GM19193 (cell line): Measurements from ENCODE around the gene BNIP5.

ENCODE experiments used
- POLR2A ChIP-seq: IDR thresholded peaks from 4 replicates; pipeline ENCODE4 v1.6.1; 2011; ENCODE audit not compliant: insufficient read depth, insufficient read length; ENCODE audit errors: extremely low read depth

Gene BNIP5

DNA sequence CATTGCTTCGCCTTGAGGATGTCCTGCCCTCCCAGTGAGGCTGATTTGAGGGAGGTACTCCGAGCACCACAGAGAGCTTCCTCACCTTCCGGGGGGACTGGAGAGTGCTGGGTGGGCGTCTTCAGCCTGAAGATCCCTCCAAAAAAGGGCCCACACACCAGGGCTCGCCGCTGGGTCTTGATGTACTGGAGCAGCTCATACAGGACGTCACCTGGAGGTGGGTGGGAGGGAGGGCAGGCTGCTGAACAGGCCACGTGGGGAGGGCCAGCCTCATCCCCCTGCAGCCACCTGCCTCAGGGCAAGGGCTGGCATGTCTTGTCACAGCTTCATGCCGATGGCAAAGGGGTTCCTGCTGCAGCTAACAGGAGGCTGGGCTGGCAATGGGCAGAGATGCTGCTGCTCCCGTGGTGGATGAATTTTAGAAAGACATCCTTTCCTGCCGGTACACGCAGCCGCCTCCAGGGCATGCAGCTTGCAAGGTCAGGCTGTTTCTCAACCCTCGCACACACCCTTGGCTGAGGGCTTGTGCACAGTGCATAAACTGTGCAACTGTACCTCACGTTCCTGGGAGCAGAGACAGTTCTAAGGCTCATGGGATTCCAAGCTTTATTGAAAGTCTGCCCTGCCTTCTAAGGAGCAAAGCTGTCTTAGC is 36.8 kb upstream of the BNIP5 start:
- TF ChIP-seq POLR2A = no peak

GRCh38 chr6:36372088-36372487 is 35.4 kb upstream of the BNIP5 start:
- no peak for TF ChIP-seq POLR2A

- no peak for TF ChIP-seq POLR2A
These were observed 34.5 kb upstream of the BNIP5 start for GRCh38 chr6:36371211-36371610.

DNA sequence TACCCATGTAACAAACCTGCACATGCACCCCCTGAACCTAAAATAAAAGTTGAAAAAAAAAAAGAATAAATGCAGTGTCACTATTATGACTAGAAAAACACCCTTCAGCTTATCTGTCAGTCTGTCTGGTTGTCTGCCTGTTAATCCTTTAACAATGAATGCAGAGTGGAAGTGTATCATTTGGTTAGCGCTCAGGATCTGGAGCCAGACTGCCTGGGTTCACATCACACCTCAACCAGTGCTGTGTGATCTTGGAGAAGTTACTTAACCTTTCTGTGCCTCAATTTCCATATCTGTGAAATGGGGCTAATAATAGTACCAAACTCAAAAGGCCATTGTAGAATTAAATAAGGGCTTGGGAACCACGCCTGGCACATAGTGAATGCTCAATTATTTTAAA is 34.0 kb upstream of the BNIP5 start:
- no peak for TF ChIP-seq POLR2A

GRCh38 chr6:36368921-36369865 is 32.5 kb upstream of the BNIP5 start:
- TF ChIP-seq POLR2A = no peak

DNA sequence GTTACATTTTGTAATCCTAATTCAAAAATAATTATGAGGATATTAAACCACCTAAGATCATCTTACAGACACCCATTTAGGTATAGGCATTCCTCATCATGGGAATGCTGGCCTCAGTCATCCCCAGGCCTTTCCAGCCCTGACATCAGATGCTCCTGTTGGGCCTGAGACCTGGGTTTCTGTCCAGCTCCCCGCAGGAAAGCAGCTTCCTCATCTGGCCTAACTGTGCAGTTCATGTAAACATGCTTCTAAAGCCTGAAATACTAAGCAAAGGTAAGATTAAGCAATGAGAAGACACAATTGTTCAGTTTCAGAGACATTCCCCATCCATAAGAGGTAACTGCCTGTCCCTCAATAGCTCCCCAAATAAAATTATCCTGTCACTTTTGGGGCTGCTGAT is 31.7 kb upstream of the BNIP5 start:
- no peak for TF ChIP-seq POLR2A

DNA sequence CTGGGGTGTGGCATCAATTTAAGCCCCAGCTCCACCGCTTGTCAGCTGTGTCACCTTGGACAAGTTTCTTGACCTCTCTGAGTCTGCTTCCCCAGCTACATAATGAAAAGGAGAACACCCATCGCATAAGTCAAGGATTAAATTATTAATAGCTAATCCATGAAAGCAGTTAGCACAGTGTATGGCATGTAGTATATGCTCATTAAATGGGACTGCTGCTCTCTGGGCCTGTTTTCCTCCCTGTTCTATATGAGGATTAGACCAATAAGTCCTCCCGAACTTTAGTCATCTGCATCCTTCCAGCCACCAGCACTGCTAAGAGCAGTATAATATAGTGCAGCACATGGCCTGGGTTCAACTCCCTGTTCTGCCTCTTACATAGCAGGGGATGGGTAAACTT is 31.1 kb upstream of the BNIP5 start:
- no peak for TF ChIP-seq POLR2A

DNA sequence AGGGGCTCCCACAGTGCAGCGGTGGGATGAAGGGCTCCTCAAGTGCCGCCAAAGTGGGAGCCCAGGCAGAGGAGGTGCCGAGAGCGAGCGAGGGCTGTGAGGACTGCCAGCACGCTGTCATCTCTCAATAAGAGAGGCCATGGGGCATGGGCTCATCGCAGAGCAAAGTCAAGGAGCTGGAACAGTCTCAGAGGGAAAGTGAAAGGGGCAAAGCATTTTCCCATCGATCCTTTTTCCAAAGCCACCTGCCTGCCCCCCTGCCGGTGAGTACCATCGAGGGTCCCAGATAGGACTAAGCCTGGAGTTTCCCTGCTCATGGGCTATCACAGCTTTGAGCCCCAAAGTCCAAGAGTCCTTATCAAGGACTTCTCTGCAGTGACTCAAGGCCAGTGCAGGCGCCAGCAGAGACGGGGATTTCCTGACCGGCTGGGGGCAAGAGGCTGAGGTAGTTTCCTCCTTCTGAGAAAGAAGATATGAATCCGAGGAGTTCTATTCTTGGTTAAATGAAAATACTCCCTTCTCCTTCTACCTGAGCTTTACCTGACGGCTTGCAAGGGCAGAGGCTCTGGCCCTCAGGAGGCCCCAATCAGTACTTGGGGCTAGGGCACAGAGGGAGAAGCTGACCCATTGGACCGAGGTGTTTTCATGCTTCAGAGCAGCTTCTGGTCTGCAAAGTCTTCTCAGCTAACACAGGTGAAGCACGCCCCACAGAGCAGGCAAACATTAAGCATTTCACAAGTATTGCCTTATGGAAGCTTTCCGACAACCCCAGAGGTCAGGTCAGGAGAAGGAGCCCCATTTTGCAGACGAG is 28.2 kb upstream of the BNIP5 start:
- TF ChIP-seq POLR2A = no peak

GRCh38 chr6:36362551-36363370 is 26.1 kb upstream of the BNIP5 start:
- no peak for TF ChIP-seq POLR2A

GRCh38 chr6:36361071-36361470 is 24.4 kb upstream of the BNIP5 start:
- TF ChIP-seq POLR2A = no peak

DNA sequence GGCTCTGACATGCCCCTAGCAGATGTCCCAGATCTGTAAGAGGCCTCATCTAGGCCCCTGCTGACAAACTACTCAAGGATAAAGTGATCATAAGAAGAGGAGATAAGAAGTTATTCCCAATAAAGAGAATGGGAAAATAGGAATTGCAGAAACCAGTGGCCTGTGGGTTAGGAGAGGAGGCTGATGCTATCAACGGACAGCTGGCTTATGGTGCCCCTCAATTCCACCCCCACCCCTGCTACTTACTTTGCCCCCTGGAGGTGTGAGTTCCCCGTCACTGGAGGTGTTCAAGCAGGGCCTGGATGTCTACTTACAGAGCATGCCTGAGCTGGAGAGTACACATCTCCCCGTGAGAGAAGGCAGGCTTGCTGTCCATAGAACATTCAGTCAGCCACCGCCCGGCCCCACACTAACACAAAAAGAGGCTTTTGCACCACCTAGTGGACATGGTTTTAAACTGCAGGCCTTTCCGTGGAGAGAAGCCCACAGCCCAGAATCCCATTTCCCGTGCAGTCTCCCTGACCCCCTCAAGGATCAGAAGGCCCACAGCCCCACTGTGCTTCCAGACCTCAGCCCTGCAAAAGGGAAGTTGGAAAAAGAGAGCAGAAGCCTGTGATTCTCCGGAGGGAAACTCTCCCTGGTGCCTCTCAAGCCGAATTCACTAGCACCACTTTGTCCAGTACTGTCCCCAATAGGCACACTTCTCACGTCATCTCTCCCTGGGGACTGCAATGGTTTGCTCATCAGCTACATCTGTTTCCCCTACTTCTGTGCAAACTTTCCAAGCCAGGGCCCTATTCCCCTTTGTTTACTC is 23.8 kb upstream of the BNIP5 start:
- no peak for TF ChIP-seq POLR2A

GRCh38 chr6:36358226-36358915 is 21.7 kb upstream of the BNIP5 start:
- TF ChIP-seq POLR2A = no peak

- TF ChIP-seq POLR2A = no peak
These were observed 21.2 kb upstream of the BNIP5 start for GRCh38 chr6:36357872-36358225.

DNA sequence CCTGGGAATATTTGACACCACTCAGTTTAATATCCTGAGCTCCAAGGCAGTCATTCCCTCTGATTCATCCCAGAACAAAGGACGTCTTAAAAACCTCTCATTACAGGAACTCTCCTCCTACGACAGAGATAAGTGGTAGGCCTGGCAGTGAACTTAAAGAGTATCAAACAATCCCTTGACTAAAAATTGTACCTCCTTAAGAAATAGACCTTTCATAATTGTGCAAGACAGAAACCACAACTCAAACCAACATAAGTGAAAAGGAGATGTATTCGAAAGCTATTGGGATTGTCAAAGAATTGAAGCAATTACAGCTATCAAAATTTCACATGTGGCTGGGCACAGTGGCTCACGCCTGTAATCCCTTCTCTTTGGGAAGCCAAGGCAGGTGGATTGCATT is 19.1 kb upstream of the BNIP5 start:
- no peak for TF ChIP-seq POLR2A

DNA sequence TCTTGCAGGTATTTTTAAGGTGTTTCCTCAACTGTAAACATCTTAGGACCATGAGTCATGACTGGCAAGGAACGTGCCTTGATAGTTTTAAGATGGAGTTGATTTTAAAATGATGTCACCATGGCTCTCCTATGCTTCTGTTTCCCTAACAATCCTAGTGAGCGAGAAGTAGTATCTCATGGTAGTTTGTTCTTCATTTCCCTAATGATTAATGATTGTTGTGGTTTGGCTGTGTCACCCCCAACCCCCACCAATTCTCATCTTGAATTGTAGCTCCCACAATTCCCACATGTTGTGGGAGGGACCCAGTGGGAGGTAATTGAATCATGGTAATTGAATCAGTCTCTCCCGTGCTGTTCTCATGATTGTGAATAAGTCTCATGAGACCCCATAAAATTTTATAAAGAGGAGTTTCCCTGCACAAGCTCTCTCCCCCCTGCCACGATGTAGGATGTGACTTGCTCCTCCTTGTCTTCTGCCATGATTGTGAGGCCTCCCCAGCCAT is 16.8 kb upstream of the BNIP5 start:
- TF ChIP-seq POLR2A = no peak
